Sciatic nerve (tissue), 2 donors: ENCODE measurements around the gene LRMDA. TPM values are rescaled to one million over a fixed set of nuclear protein-coding genes. Genes with fewer than 3 reads are reported as not detected.
"Not testable (repeated sequence)": the region's sequence is repeated elsewhere in the genome, so short reads cannot be mapped to it uniquely, and the experiment has no call there.

Experiments
- ATAC-seq: fragments of 200-7000 bp; cut with Tn5 transposase; one replicate; pipeline ENCODE4 v1.9.1; 2020; ENCODE audit warnings: mild to moderate bottlenecking, moderate library complexity
- DNase-seq: peaks from one replicate; pipeline ENCODE4 v3.0.0-alpha.2; 2020; ENCODE audit warnings: low spot score
- intact Hi-C: fragments of 100-400 bp; cut with DNase I; formaldehyde crosslinking; loops from one replicate; pipeline ENCODE4 v1.14.2; 2022
- total RNA-seq: library from RNA; stranded (reverse); fragmentation: NEBNext Ultra II Directional; extraction: Animal tissue kit (Norgen Biotek cat#: 25700); gene quantifications from one replicate; pipeline ENCODE4 v1.2.1, GENCODE V29; 2021
- donor health status: DM: no; HTN: no; CAD: no.
- donor health status: DM: no; HTN: no; CAD: no.

The LRMDA gene
- total RNA-seq, 1 donor from 2014 or later = 16.6 TPM

DNA sequence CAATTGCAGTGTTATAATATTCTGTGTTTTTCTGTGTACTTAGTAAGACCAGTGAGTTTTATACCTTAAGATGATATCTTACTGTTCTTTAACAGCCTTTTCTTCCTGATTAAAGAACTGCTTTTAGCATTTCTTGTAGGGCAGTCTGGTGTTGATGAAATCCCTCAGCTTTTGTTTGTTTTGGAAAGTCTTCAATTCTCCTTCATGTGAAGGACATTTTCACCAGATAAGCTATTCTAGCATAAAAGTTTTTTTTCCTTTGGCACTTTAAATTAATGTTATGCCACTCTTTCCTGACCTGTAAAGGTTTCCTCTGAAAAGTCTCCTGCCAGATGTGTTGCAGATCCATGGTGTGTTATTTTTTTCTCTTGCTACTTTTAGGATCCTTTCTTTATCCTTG is 1059.8 kb downstream of the LRMDA start:
- ATAC-seq = no peak
- intact Hi-C loops = no loop called here
- DNase-seq = no peak

DNA sequence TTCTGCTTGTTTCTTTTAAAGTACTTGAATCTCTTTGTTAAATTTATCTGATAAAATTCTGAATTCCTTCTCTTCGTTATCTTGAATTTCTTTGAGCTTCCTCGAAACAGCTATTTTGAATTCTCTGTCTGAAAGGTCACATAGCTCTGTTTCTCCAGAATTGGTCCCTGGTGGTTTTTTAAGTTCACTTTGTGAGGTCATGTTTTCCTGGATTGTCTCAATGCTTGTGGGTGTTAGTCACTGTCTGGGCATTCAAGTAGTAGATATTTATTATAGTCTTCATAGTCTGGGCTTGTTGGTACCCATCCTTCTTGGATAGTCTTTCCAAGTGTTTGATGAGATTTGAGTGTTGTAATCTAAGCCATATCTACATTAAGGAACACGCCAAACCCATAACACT is 1060.6 kb downstream of the LRMDA start:
- DNase-seq = no peak
- no peak for ATAC-seq
- intact Hi-C loops = no loop called here

DNA sequence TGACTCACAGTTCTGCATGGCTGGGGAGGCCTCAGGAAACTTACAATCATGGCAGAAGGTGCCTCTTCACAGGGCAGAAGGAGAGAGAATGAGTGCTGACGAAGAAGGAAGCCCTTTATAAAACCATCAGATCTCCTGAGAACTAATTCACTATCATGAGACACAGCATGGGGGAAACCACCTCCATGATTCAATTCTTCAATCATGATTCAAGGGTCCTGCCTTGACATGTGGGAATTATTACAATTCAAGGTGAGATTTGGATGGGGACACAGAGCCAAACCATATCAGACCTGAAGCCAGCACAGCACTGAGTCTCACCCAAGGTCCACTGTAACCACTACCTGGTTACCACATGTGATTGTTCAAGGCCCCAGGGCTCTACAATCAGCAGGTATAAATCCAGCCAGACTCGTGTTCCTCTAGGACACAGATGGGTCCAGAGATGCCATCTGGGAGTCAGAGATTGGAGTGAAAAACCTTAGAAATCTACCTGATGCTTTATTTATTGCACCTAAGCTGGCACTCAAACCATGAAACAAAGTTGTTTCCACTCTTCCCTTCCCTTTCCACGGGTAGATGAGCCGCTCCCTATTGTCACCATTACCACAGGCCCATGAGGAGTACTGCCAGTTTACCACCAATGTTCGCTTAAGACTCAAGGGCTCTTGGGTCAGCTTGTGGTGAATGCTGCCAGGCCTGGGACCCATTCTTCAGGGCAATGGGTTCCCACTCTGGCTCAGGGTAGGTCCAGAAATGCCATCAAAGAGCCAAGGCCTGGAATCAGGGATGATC is 1061.5 kb downstream of the LRMDA start:
- intact Hi-C loops = no loop called here
- DNase-seq = no peak
- no peak for ATAC-seq

DNA sequence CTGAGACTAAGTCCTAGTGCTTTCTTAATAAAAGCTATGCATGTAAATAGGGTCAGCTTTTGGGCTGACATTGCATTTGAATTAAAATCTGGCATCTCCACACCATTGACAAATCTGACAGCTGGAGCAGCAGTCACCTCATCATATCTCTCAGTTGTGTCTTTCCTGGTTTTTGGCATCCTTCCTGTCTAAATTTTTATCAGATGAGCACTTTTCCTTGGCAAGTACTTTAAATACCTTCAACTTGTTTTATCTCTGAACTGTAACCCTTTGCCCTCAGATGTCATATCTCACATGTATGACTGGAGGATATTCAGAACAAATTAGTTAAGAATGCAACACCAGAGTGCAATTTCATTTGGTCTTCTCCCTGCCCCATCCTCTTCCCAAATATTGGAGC is 1066.2 kb downstream of the LRMDA start:
- intact Hi-C loops = no loop called here
- ATAC-seq = no peak
- DNase-seq = no peak

DNA sequence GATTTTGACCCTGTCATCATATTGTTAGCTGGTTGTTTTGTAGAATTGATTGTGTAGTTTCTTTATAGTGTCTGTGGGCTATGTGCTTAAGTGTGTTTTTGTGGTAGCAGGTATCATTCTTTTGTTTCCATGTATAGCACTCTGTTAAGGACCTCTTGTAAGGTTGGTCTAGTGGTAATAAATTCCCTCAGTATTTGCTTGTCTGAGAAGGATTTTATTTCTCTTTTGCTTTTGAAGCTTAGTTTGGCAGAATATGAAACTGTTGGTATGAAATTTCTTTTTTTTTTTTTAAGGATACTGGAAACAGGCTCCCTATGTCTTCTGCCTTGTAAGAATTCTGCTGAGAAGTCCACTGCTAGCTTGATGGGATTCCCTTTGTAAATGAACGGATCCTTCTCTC is 1073.4 kb downstream of the LRMDA start:
- intact Hi-C loops = no loop called here
- DNase-seq = no peak
- no peak for ATAC-seq

DNA sequence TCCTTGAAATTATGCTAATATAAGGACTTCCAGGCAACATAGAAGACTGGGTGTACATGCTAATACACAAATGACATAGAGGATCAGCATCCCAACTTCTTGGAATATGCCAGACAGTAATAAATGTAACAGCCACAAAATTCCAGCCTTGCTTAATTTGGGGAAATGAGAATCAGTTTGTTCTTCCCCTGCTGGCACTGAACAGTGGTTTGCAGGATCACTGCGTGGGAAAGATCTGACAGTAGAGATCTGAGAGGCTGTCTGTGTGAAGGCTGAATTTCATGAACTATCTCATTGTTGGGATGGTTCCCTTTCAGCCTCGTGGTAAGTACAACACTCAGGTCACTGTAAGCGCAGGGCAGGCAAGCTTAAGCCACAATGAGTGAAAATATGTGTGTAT is 1078.0 kb downstream of the LRMDA start:
- intact Hi-C loops = no loop called here
- DNase-seq = no peak
- no peak for ATAC-seq

DNA sequence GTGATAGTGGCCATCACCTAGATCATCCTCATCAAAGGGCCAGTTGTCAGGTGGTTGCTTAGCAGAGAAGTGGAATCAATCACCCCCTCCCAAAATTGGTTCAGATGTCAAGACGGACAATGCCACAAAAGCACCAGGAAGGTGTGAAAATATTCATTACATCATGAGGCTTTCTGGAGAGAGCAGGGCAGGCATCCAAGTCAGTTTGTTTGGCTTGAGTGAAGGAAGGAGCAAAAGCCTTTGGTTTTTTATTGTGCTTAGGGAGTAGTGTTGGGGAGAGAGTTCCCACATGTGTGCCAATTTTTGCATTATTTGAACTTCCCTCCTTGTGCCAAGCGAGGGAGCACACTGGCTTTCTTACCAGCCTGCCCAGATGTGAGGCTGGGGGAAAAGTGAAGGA is 1082.9 kb downstream of the LRMDA start:
- DNase-seq = no peak
- ATAC-seq = no peak
- intact Hi-C loops = no loop called here

DNA sequence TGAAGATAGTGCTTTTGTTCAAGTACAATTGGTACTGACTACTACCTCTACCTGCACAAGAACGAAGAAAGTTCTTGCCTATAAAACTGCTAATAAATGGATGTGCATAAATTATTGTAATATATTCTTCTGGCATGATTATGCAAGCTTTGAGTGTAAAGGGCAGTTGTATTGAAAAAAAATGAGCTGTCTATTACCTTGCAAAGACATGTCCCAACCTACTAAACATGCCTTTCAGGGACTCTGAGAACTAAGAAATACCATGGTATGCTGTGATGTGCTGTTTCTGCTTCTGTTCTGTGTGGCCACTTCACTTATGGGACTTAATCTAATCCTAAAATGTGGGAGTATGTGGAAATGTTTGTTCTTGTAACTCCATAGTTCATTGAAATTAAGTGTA is 1083.4 kb downstream of the LRMDA start:
- intact Hi-C loops = no loop called here
- no peak for ATAC-seq

DNA sequence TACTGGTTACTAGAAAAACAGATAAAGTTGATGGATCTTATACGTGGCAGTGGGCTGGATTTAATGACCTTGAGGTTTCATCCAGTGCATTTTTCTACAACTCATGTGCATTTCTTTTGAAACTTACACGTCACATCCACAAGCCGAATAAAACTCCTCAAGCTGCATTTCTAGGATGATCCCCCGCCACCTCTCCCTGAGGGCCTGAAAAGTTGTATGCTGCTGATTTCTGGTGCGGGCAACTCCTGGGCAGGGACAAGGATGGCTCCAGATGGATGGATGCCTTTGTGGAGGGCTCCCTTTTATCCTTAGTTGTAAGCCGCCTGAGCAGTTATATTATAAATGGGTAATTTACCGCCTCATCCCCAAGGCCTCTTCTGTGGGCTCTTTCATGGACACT is 1091.1 kb downstream of the LRMDA start:
- intact Hi-C loops = no loop called here
- DNase-seq = no peak
- ATAC-seq = no peak

More for the DNA sequence above, 1083.4 kb downstream of the LRMDA start:
- DNase-seq = no peak

DNA sequence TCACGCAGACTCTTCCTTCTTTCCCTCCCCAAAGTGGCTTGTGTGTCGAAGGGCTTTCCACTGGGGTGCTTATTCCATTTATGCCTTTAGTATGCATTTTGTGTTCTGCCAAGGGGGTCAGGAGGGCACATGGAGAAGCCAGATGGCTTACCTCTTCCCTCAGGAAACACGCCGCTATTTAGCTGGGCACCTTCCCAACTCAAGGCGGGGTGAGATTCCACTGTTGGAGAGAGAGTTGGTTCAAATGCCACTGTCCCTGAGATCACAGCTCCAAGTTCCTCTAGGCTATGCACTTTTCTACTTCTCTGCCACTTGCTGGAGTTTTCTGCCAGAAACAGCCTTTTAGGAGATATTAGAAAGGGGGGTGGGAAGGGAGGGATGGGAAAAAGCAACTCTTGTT is 1091.8 kb downstream of the LRMDA start:
- intact Hi-C loops = no loop called here
- DNase-seq = peak; percentile 60
- ATAC-seq = peak; percentile 39

DNA sequence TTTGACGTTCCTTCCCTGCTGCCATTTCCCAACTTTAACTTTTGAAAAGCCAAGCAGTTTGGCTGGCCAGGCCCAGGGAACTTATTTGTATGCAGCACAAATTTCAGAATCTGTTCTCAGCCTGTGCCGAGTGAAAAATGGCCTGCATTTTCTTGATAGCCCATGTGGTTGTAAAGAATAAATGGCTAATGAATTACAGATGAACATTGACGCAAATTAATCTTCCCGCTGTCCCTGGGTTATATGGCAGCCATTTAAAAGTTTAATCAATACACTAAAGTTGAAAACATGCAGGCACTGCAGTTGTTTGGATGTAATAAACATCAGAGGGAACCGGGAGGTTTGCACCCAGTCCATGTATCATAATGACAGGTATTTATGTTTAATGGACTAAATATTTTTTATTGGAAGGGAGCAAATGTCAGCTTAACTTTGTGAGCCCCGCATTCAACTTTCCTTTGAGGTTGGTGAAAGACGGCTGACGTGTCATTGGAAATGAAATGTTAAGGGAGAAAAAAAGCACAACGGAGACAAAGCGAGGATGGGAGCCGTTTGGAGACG is 1092.4 kb downstream of the LRMDA start:
- ATAC-seq (no peak), DNase-seq (no peak)
- intact Hi-C loops = no loop called here

DNA sequence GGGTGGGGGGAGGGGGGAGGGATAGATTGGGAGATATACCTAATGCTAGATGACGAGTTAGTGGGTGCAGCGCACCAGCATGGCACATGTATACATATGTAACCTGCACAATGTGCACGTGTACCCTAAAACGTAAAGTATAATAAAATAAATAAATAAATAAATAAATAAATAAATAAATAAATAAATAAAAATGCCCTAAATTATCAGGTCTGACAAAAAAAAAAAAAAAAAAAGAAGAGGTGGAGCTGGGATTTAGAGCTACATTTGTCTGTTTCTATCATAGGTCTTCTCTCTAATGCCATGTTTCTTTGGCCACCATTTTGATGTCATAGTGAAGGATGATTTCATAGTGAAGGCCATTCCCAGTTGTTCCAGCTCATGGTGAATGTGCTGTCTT is 1095.4 kb downstream of the LRMDA start:
- DNase-seq, intact Hi-C loops, ATAC-seq: not testable (repeated sequence)

DNA sequence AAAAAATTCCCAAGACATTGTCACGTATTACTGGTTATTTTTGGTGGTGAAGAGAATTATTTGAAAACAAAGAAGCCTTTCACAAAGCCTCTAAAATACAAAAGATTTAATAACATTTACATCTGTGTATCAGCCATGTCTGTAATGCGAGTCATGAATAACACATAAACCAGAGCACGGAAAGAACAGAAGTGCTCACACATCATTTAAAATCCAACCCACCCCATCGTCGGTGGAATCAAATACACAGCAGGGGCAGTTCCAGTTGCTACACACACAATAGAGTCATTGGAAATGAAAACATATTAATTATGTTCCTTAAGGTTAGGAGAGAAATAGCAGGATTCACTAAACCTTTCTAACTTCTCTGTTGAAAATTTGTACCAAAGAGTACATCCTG is 1108.9 kb downstream of the LRMDA start:
- intact Hi-C loops = no loop called here
- ATAC-seq (no peak), DNase-seq (no peak)

DNA sequence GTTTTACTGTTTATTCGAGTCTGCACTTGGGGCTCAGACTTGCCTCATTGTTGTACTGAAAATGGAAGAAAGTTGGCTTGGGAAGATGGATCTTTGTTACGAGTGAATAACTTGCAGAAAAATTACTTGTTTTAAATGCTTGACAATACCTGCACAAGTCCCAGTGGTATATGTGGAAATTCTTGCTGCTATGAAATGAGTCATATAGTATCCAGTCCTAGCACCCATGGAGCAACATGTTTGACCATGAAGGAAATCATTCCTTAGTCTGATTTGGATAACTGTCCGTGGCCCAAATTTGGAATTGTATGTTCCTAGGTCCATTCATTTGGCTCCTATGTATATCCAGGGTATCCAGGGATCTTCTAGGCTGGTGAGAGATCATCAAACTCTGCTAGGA is 1109.4 kb downstream of the LRMDA start:
- intact Hi-C loops = no loop called here
- no peak for ATAC-seq
- no peak for DNase-seq

DNA sequence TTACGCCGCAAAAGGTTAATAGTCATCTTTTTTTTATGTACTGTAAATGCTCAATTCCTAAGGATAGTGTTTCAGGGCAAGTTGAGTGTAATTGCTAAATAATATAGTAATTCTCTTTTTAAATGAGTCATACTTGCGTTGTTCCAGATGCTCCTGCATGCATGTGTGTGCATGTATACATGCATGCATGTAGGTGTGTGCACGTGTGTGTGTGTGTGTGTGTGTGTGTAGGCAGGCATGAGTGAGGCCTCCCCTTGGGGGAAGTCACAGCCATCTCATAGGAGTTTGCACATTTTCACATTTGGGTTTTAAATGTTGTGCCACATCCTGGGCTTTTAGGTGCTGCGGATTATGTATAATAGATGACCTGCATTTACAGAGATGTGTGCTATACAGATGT is 1110.4 kb downstream of the LRMDA start:
- ATAC-seq (no peak), DNase-seq (no peak)
- intact Hi-C loops = no loop called here

DNA sequence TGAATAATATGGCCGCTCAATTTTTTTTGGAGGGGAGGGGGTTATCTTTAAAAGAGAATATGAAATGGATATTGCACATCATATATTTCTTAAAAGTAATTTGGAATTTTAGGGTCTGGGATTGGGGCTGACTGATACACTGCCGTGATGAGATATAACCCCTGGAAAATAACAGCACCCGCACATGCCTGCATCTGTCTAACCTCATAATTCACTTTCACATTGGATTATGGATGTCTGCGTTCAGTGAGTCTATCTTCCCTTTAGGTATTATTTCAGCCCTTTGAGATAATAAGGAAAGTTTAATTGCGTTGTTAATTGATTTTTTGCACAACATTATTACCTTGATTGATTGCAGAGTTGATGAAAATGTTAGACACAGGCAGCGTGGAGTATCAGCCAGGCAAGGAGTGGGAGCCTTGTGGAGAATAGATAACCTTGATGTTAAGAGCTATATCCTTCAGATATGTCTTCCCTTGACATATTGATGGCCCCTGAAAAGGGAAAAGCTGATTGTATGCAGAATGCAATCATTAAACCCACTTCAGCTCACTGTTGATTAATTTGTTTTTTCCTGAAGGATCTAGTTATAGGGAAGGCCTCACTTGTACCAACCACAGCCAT is 1111.0 kb downstream of the LRMDA start:
- ATAC-seq (no peak), DNase-seq (no peak)
- intact Hi-C loops = no loop called here

DNA sequence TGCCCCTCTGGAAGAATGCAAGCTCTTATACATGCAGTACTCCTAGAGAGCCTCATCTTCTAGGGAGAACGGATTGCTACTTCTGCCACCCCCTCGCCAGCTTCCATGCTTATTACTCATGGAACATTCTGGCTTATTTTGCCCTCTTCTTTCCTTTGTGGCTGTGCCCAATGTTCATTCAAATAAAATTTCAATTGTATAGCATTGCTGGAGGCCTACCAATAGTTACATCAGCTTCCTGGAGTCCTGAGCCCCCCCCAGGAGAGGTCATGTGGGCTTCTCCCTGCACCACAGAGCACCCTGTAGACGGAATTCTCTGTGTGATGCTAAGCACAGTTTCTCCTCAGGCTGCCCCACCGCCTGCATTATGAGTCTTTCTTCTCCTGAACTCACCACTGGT is 1112.2 kb downstream of the LRMDA start:
- DNase-seq (no peak), ATAC-seq (peak; percentile 46)
- intact Hi-C loops = no loop called here

DNA sequence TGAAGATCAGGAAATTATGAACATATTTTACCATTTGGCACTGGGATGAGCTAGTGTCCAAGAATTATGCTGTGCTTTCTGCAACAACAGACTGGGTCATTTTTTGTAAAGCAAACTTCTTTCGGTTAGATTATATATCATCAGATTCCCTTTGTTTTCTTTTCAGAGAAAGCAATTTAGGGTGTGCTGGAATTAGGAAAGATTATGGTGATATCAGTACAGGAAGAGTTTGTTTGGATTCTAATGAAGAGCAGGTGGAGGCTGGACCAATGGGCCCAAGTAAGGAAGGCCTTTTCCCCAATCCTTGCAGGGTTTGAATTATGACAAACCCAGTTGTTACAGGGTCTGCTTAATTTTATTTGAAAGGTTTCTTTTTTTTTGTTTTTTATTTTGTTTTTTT is 1113.4 kb downstream of the LRMDA start:
- intact Hi-C loops = no loop called here
- DNase-seq (no peak), ATAC-seq (no peak)

DNA sequence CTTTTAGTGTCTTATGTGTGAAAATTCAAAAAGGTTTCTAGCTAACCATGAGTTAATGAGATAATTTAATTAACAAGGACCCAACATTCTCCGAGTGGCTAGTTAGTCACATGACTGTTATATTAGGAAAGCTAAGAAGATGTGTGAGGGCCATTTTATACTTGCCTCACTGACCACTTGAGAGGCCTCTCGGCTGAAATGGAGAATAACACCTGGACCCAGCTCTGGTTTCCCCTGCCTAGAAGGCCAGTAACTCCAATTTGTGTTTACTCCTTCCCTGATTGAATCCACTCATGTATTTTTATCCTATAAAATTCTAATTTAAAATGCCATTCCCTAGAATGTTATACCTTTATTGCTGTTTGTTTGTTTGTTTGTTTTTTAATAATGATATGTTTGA is 1115.0 kb downstream of the LRMDA start:
- ATAC-seq (no peak), DNase-seq (no peak)
- intact Hi-C loops = no loop called here

DNA sequence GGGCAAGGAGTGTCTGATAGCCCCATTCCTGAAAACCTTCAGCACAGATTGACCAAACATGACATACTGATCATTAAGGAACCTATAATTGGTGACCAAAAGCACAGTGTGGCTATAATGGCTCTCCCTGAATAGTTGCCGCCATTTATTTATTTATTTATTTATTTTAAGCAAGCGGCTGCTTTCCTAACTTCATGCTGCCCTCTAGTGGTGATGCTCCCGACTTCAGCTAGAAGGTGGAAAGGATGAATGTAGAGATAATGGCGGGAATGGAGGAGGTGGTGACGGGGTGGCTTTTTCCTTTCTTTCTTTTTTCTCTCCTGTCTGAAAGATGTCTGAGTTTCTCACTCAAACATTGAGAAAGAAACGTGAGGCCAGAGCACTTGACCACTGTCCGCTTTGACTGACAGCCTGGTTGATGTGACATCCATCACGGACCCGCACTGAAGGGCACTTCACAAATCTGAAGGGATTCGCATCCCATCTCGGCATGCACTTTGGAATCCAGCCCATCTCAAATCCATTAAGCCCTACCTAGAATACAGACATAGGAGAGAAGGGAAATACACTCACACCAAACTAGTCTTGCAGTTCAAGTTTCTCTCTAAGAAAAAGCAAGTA is 1116.0 kb downstream of the LRMDA start:
- intact Hi-C loops = no loop called here
- DNase-seq (peak; percentile 91), ATAC-seq (peak; percentile 77)
